Fibroblast of mammary gland (primary cell): ENCODE data around the gene PTK7.

Experiments
- DNase-seq: peaks from one replicate; pipeline ENCODE4 v3.0.0-alpha.2; 2010; ENCODE audit warnings: low read depth
- H3K4me3 ChIP-seq: 2 replicates; pipeline ENCODE4 v1.5.1; 2011; ENCODE audit warnings: low read depth, mild to moderate bottlenecking, low read length, moderate library complexity; ENCODE audit not compliant: control insufficient read depth
- CTCF ChIP-seq: conservative IDR thresholded peaks from 2 replicates; pipeline ENCODE4 v1.5.1; 2011; ENCODE audit warnings: low read depth, low read length, inconsistent platforms; ENCODE audit not compliant: control insufficient read depth, insufficient read depth

PTK7 gene

GRCh38 chr6:43186019-43186418 is 109.9 kb downstream of the PTK7 start:
- no peak overlapping the region for H3K4me3 ChIP-seq
- DNase-seq = no peak
- TF ChIP-seq CTCF = no peak

- no peak for TF ChIP-seq CTCF
- no peak for DNase-seq
- no peak overlapping the region for H3K4me3 ChIP-seq
These were observed 110.6 kb downstream of the PTK7 start for GRCh38 chr6:43186706-43187105.

GRCh38 chr6:43187821-43188220 is 111.7 kb downstream of the PTK7 start:
- no peak overlapping the region for H3K4me3 ChIP-seq
- no peak for DNase-seq
- no peak for TF ChIP-seq CTCF

GRCh38 chr6:43188426-43188825 is 112.3 kb downstream of the PTK7 start:
- TF ChIP-seq CTCF = no peak
- DNase-seq = no peak
- no peak overlapping the region for H3K4me3 ChIP-seq

GRCh38 chr6:43189776-43190304 is 113.7 kb downstream of the PTK7 start:
- no peak overlapping the region for H3K4me3 ChIP-seq
- no peak for DNase-seq
- no peak for TF ChIP-seq CTCF

GRCh38 chr6:43192911-43193310 is 116.8 kb downstream of the PTK7 start:
- no peak overlapping the region for H3K4me3 ChIP-seq
- no peak for DNase-seq
- TF ChIP-seq CTCF = no peak

- TF ChIP-seq CTCF = no peak
- H3K4me3 ChIP-seq = no peak overlapping the region
- no peak for DNase-seq
These were observed 117.8 kb downstream of the PTK7 start for GRCh38 chr6:43193929-43194328.
